HepG2 (cell line): Measurements from ENCODE around the gene NAA11. TPM values are rescaled to one million over a fixed set of nuclear protein-coding genes. Genes with fewer than 3 reads are reported as not detected.

ENCODE experiments used
- ATAC-seq: fragments of 200-7000 bp; cut with Tn5 transposase; 3 replicates; pipeline ENCODE4 v1.9.1; 2020; ENCODE audit warnings: mild to moderate bottlenecking, moderate library complexity
- BruUV-seq: library from RNA; stranded (reverse); fragments of 400-500 nt; replicated peaks from 2 replicates; lab custom pipeline; 2021; lab: Mats Ljungman, UMichigan
- CTCF ChIA-PET: fragments of 300-600 bp; formaldehyde crosslinking; extraction: SDS; loops from one replicate; lab custom pipeline; 2021; ENCODE audit warnings: low total read pairs, inconsistent platforms, low intra/inter-chr PET ratio; lab: Yijun Ruan, JAX
- POLR2A ChIA-PET: fragments of 350-600 bp; sonication (Branson Sonifier 250); formaldehyde crosslinking; loops from one replicate; lab custom pipeline; 2020; ENCODE audit warnings: antibody characterized with exemption, inconsistent platforms; lab: Yijun Ruan, JAX
- DNase-seq: peaks from one replicate; pipeline ENCODE4 v3.0.0-alpha.2; 2015; ENCODE audit warnings: low spot score
- FAIRE-seq: peaks from 3 replicates; lab custom pipeline; 2011; peaks lifted over from hg19 to GRCh38; lab: Jason Lieb, UNC
- H2AFZ ChIP-seq: one replicate; pipeline ENCODE4 v1.6.1; 2011; ENCODE audit warnings: low read length, inconsistent platforms
- H3K27ac ChIP-seq: fragments of 300-600 bp; 3 replicates; pipeline ENCODE4 v1.8.0; 2011; ENCODE audit warnings: mixed run types, mild to moderate bottlenecking, mixed read lengths, low read length, inconsistent platforms; ENCODE audit not compliant: insufficient read depth; ENCODE audit errors: extremely low read length
- H3K27me3 ChIP-seq, 2 experiments: fragments of 200-600 bp in 1 of 2; 2 replicates in 1 of 2; 3 replicates in 1 of 2; pipeline versions ENCODE4 v1.6.0 to v1.8.0; 2011; ENCODE audit warnings: low read length in 2 of 2, mild to moderate bottlenecking in 2 of 2, moderate library complexity in 2 of 2, inconsistent platforms in 1 of 2; ENCODE audit not compliant: insufficient read depth in 2 of 2, control insufficient read depth in 1 of 2
- H3K36me3 ChIP-seq, 2 experiments: fragments of 200-600 bp in 1 of 2; replicated peaks in 1 of 2; 2 replicates in 1 of 2; 3 replicates in 1 of 2; pipeline versions ENCODE4 v1.5.1 to v1.8.0; 2011; ENCODE audit warnings: low read length in 2 of 2, inconsistent platforms in 1 of 2; ENCODE audit not compliant: insufficient read depth in 2 of 2, control insufficient read depth in 1 of 2
- H3K4me1 ChIP-seq: 2 replicates; pipeline ENCODE4 v1.5.1; 2012; ENCODE audit warnings: low read length, inconsistent platforms; ENCODE audit not compliant: insufficient read depth
- H3K4me2 ChIP-seq: 2 replicates; pipeline ENCODE4 v1.6.0; 2011; ENCODE audit warnings: low read depth, low read length, inconsistent platforms
- H3K4me3 ChIP-seq, 3 experiments: fragments of 200-600 bp in 1 of 3; sonication (generic), shearing (Covaris generic) in 1 of 3; replicated peaks in 1 of 3; 2 replicates each; pipeline ENCODE4 v1.5.1; 2011 to 2016; ENCODE audit warnings: low read length in 3 of 3, inconsistent platforms in 2 of 3, low read depth in 2 of 3, mild to moderate bottlenecking in 2 of 3, control low read depth in 1 of 3, mixed read lengths in 1 of 3; ENCODE audit not compliant: insufficient read depth in 1 of 3
- H3K79me2 ChIP-seq: one replicate; pipeline ENCODE4 v1.6.1; 2011; ENCODE audit warnings: low read length, inconsistent platforms; ENCODE audit not compliant: insufficient read depth
- H3K9ac ChIP-seq: 2 replicates; pipeline ENCODE4 v1.6.0; 2011; ENCODE audit warnings: mild to moderate bottlenecking, low read depth, low read length, inconsistent platforms; ENCODE audit not compliant: insufficient read depth
- H3K9me3 ChIP-seq: 2 replicates; pipeline ENCODE4 v1.5.1; 2012; ENCODE audit warnings: mild to moderate bottlenecking, low read length
- H4K20me1 ChIP-seq: 2 replicates; pipeline ENCODE4 v1.6.0; 2011; ENCODE audit warnings: inconsistent platforms, mild to moderate bottlenecking, low read length, moderate library complexity; ENCODE audit not compliant: insufficient read depth
- AKNA ChIP-seq: sonication (generic); formaldehyde crosslinking; IDR thresholded peaks from 2 replicates; pipeline ENCODE4 v1.4.0; 2020; ENCODE audit warnings: missing genetic modification reagents, borderline replicate concordance
- CCDC6 ChIP-seq: sonication (generic); formaldehyde crosslinking; IDR thresholded peaks from 2 replicates; pipeline ENCODE4 v1.8.1; 2022; ENCODE audit warnings: mild to moderate bottlenecking, missing genetic modification reagents, moderate library complexity
- FOXK2 ChIP-seq: fragments of 450-650 bp; IDR thresholded peaks from 2 replicates; pipeline ENCODE4 v1.6.1; 2016
- KAT7 ChIP-seq: IDR thresholded peaks from 2 replicates; pipeline ENCODE4 v1.6.1; 2018; ENCODE audit warnings: borderline replicate concordance, missing compliant biosample characterization
- RARA ChIP-seq: IDR thresholded peaks from 2 replicates; pipeline ENCODE4 v1.6.1; 2016; ENCODE audit warnings: missing genetic modification reagents, missing compliant biosample characterization
- SOX13 ChIP-seq, 3 experiments: fragments of 450-650 bp in 1 of 3; sonication (generic) in 1 of 3; formaldehyde crosslinking in 1 of 3; IDR thresholded peaks in 2 of 3; conservative IDR thresholded peaks in 1 of 3; 2 replicates each; pipeline versions ENCODE4 v1.5.0 to v1.6.1; 2016 to 2020; ENCODE audit warnings: antibody characterized with exemption in 1 of 3, mild to moderate bottlenecking in 1 of 3, missing compliant biosample characterization in 1 of 3, missing genetic modification reagents in 1 of 3, moderate library complexity in 1 of 3
- TGIF2 ChIP-seq: IDR thresholded peaks from 2 replicates; pipeline ENCODE4 v1.6.1; 2016; ENCODE audit warnings: control low read depth, missing compliant biosample characterization
- ZNF441 ChIP-seq: sonication (generic); formaldehyde crosslinking; IDR thresholded peaks from 2 replicates; pipeline ENCODE4 v1.7.0; 2021; ENCODE audit warnings: missing genetic modification reagents, borderline replicate concordance
- WGBS: methylation state at CpG from one replicate; pipeline ENCODE4 v1.1.6; 2017; ENCODE audit warnings: low lambda C conversion rate; 5-methylcytosine and 5-hydroxymethylcytosine counted together
- in situ Hi-C: cut with HindIII; loops from 2 replicates; pipeline ENCODE4 v1.10.0; 2017; ENCODE audit warnings: low pct_unique_long_range_greater_than_20kb; ENCODE audit not compliant: extremely low pct_ligation_motif_present
- intact Hi-C: fragments of 100-400 bp; cut with micrococcal nuclease; formaldehyde crosslinking; loops from one replicate; pipeline ENCODE4 v1.10.0; 2022; ENCODE audit not compliant: unreplicated experiment
- polyA plus RNA-seq, 8 experiments: library from polyadenylated mRNA; depleted of rRNA in 3 of 8; stranded (reverse) in 7 of 8; unstranded in 1 of 8; fragments of >200 nt; fragmentation: Illumina TruSeq in 4 of 8; extraction: Trizol in 4 of 8; gene quantifications; 2 replicates each; pipeline versions ENCODE4 v1.2.1 to v1.2.3, GENCODE V29; 2011 to 2016; ENCODE audit warnings: low read depth in 4 of 8, missing spikeins in 1 of 8, mixed read lengths in 1 of 8; ENCODE audit not compliant: insufficient read depth in 1 of 8
- total RNA-seq, 5 experiments: library from RNA; depleted of rRNA; stranded (reverse); fragments of >200 nt; fragmentation: Illumina TruSeq; extraction: Trizol; gene quantifications; 2 replicates each; pipeline ENCODE4 v1.2.3, GENCODE V29; 2016; ENCODE audit warnings: low read depth in 1 of 5
- TF ChIP-seq, protein P1 (sequence below): sonication (generic); IDR thresholded peaks from 2 replicates; pipeline ENCODE4 v1.6.1; 2016; ENCODE audit warnings: low read depth, borderline replicate concordance

The NAA11 gene
- total and polyA plus RNA-seq, 2 of the 13 experiments (the other 11 are each of a cell fraction or from before 2014, with no cell fraction given) = not detected

- Histone ChIP-seq H2AFZ (no peak overlapping the region), H3K27me3 (no peaks in the 10 kb centered on the region), H3K9ac (no peak overlapping the region), H4K20me1 (no peaks in the 10 kb centered on the region), H3K36me3 (no peaks in the 10 kb centered on the region), H3K9me3 (no peaks in the 10 kb centered on the region), H3K79me2 (no peaks in the 10 kb centered on the region), H3K4me1 (no peaks in the 10 kb centered on the region), H3K4me3 (no peak overlapping the region), H3K27ac (no peak overlapping the region), H3K4me2 (no peak overlapping the region)
- WGBS = 0% methylated on average over 1 of the region's 1 CpG
- no peak for TF ChIP-seq SOX13 (IDR thresholded peaks at IDR 0.05)
- TF ChIP-seq SOX13 (CRISPR knock-in tag; conservative IDR thresholded peaks at IDR 0.05 in 1 of 2, IDR thresholded peaks at IDR 0.05 in 1 of 2) = no peak
- TF ChIP-seq RARA (CRISPR knock-in tag) = no peak
- no peak for TF ChIP-seq FOXK2
- TF ChIP-seq ZNF441 (CRISPR knock-in tag) = no peak
- no peak for TF ChIP-seq KAT7
- no peak for TF ChIP-seq TGIF2 (CRISPR knock-in tag)
- TF ChIP-seq, protein P1, sequence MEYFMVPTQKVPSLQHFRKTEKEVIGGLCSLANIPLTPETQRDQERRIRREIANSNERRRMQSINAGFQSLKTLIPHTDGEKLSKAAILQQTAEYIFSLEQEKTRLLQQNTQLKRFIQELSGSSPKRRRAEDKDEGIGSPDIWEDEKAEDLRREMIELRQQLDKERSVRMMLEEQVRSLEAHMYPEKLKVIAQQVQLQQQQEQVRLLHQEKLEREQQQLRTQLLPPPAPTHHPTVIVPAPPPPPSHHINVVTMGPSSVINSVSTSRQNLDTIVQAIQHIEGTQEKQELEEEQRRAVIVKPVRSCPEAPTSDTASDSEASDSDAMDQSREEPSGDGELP = no peak
- no peak for TF ChIP-seq CCDC6 (CRISPR knock-in tag)
- TF ChIP-seq AKNA (CRISPR knock-in tag) = no peak
- in situ Hi-C loops (no loop called here), intact Hi-C loops (no loop called here)
- DNase-seq (no peak), FAIRE-seq (no peak), ATAC-seq (no peak)
- POLR2A ChIA-PET = no interaction called here
- BruUV-seq = no TSS peak
- CTCF ChIA-PET = no interaction called here
Observed at GRCh38 chr4:79308971-79309370, 16.9 kb downstream of the NAA11 start.
